ENCODE results near the gene DGKB.
A peak's percentile ranks its signal among the peaks of the same experiment; 100 is the strongest.

Gene DGKB

GRCh38 chr7:14385074-14385473 lies 517.5 kb downstream of the DGKB start:
- no peak for DNase-seq (ENCODE audit: low read depth)

- DNase-seq (ENCODE audit: low read depth), result no peak
Measured at GRCh38 chr7:14381936-14382335, 520.6 kb downstream of the DGKB start.

DNA sequence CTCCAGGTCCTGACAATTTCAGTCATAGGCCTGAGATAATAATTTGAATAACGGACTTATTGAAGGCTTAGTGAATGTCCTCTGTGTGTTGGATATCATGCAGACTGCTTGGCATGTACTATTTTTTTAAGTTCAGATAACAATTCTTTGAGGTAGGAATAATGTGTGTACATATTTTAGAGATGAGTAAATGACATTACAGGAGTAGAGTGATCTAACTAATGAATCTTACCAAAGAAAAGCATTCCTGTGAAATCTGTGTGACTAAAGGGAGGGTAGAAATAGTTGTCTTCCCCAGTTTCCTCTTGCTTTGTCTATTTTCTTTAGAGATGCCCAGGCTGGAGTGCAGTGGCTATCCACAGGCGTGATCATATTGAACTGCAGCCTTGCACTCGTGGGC lies 521.2 kb downstream of the DGKB start:
- DNase-seq (ENCODE audit: low read depth), result no peak

- no peak for DNase-seq (ENCODE audit: low read depth)
Measured at GRCh38 chr7:14380881-14381280, 521.7 kb downstream of the DGKB start.

- peak; percentile 66 for DNase-seq (ENCODE audit: low read depth)
Measured at GRCh38 chr7:14377646-14378266, 524.8 kb downstream of the DGKB start.

- DNase-seq (ENCODE audit: low read depth), result no peak
Measured at GRCh38 chr7:14376711-14377110, 525.8 kb downstream of the DGKB start.

GRCh38 chr7:14375998-14376397 lies 526.6 kb downstream of the DGKB start:
- DNase-seq (ENCODE audit: low read depth), result no peak

- no peak for DNase-seq (ENCODE audit: low read depth)
Measured at GRCh38 chr7:14374336-14374735, 528.2 kb downstream of the DGKB start.

DNA sequence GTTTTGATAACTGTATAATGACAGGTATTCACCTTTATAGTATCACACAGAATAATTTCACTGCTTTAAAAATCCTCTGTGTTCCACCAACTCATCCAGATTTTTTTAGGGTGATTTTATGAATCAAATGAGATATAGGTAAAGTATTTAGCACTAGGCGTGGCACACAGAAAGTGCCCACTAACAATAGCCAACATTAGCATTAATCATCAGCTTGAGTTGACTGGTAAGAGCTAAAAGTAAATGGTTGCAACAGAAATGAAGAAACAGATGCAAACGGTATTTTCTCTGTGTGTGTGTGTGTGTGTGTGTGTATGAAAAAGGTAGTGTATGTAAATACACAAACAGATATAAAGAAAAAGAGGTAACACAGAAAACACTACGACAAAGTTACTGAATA lies 534.3 kb downstream of the DGKB start:
- no peak for DNase-seq (ENCODE audit: low read depth)

DNA sequence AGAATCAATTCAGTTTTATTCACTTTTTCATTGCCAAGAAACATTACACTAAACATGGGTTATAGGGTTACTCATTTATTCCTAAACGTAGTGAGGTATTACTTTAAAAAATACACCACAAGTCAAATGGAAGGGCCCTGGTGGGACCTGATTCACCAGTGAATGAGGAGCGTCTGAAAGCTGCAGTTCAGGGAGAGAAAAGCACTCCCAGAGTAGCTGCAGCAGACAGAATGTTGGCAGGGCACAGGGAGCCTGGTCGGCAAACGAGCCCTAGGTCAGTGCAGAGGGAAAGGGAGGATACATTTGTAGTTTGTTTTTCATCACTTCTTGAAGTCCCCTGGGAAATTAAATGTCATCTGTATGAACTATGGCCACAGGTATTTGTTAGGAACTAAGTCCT lies 551.4 kb downstream of the DGKB start:
- peak; percentile 53 for DNase-seq (ENCODE audit: low read depth)

DNA sequence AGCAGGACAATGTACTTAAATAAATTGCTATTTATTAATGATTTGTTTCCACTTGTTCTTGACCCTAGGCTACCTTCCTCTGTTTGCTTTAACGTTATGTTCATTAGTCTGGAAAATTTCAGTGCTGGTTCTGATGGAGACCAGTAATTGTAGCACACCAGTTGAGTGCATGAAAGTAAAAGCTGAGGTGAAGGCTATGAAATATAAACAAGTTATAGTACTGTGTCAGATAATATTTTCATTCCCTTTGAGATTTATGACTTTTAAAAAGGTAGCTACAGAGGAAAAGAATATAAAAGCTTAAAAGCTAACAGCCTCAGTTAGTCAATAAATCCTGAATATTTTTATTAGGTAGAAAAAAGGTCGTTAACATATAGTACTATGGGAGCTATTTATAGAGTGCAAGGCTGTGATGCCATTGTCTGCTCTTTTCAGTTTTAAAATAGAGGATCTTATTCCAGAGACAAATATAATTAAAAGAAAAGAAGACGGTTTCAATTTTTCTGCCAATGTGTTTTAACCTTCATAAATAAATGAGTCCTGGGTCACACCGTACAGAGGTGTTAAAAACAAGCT lies 561.3 kb downstream of the DGKB start:
- DNase-seq (ENCODE audit: low read depth), result no peak

DNA sequence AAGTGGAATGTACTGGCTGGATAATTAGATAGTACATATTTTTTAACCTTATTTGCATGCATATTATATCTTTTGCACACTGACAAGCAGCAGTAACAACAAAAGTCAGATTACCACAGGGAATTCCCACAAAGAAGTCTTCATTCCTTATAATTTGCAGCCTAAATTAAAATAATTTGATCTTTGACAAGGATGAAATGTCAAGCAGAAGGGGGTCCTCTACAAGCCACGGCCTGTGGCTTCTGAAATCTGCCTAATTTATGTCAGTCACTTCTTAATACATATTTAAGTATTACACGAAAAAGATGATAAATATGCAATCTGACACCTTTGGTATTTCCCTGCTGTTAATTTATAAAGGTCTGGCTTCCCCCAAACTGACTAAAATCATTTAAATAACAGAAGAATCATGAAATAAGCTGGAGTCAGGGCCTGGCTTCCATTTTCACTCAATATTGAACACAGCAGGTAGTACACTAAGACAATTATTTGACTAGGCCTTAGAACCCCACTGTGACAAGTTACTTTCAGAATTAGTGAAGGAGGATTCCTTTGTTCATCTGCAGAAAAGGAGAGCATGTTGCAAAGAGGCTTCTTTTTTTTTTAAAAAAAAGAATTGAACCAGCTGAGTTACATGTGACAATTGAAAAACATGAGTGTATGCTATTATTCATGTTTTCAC lies 562.0 kb downstream of the DGKB start:
- DNase-seq (ENCODE audit: low read depth), result no peak

DNA sequence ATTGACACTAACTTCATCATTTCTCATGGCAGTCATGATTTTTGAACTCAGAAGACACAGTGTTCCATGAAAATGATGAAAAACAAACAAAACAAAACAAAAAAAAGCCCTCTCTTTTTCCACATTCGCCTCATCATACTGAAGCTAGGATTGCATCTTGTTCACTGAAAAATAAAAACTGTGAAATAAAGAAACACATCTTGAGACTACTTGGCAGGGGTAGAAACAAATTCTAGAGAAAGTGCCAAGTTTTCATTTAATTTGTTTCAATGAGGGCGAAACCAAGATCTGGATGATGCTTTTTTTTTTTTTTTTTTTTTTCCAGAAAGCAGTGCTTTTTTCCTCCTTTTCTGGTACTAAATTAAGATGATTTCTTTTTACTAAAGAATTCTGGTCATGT lies 562.7 kb downstream of the DGKB start:
- DNase-seq (ENCODE audit: low read depth), result no peak

- no peak for DNase-seq (ENCODE audit: low read depth)
Measured at GRCh38 chr7:14336256-14336655, 566.3 kb downstream of the DGKB start.

DNA sequence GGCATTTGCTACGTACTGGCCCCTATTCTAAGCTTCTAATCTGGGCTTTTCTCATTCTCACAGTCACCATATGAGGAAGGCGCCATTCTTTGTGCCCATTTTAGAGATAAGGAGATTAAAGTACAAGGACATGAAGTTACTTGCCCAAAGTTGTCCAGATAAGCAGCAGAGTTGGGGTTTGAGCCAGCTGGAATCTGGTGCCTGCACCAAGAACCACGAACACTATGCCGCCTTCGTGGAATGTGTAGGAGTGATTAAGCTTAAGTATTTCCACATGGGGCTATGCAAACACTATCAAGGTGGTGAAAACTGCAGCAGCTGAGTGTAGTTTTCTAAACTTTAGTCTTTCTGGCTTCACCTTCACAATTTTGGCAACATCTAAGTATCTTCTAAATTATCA lies 570.4 kb downstream of the DGKB start:
- no peak for DNase-seq (ENCODE audit: low read depth)

- no peak for DNase-seq (ENCODE audit: low read depth)
Measured at GRCh38 chr7:14324767-14325166, 577.8 kb downstream of the DGKB start.

- no peak for DNase-seq (ENCODE audit: low read depth)
Measured at GRCh38 chr7:14322724-14323123, 579.8 kb downstream of the DGKB start.

DNA sequence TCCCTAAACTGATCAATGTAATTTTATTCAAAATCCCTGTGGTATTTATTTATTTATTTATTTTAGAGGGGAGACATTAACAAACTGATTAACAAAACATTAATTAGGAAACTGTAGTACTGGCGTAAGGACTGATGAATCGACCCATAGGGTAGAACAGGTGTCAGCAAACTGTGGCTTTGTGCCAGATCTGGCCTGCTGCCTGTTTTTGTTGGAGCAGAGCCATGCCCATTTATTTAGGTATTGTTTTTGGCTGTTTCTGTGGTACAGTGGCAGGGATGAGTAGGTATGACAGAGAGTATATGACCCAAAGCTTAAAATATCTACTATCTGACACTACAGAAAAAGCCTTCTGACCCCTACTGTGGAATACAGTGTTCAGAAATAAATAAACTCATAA lies 580.6 kb downstream of the DGKB start:
- DNase-seq (ENCODE audit: low read depth), result no peak

GRCh38 chr7:14309432-14309831 lies 593.1 kb downstream of the DGKB start:
- DNase-seq (ENCODE audit: low read depth), result no peak

GRCh38 chr7:14305233-14305866 lies 597.2 kb downstream of the DGKB start:
- DNase-seq (ENCODE audit: low read depth), result no peak

GRCh38 chr7:14303536-14303935 lies 599.0 kb downstream of the DGKB start:
- no peak for DNase-seq (ENCODE audit: low read depth)

GRCh38 chr7:14294637-14295036 lies 607.9 kb downstream of the DGKB start:
- DNase-seq (ENCODE audit: low read depth), result no peak

- DNase-seq (ENCODE audit: low read depth), result no peak
Measured at GRCh38 chr7:14293434-14293833, 609.1 kb downstream of the DGKB start.

Measured in stromal cell of bone marrow (primary cell).